ENCODE results near the gene SRRM5. TPM values are rescaled to one million over a fixed set of nuclear protein-coding genes. Genes with fewer than 3 reads are reported as not detected.

SRRM5 gene
- polyA plus RNA-seq, 1 of the 3 experiments (the other 2 are of a cell fraction): 0.15 TPM

DNA sequence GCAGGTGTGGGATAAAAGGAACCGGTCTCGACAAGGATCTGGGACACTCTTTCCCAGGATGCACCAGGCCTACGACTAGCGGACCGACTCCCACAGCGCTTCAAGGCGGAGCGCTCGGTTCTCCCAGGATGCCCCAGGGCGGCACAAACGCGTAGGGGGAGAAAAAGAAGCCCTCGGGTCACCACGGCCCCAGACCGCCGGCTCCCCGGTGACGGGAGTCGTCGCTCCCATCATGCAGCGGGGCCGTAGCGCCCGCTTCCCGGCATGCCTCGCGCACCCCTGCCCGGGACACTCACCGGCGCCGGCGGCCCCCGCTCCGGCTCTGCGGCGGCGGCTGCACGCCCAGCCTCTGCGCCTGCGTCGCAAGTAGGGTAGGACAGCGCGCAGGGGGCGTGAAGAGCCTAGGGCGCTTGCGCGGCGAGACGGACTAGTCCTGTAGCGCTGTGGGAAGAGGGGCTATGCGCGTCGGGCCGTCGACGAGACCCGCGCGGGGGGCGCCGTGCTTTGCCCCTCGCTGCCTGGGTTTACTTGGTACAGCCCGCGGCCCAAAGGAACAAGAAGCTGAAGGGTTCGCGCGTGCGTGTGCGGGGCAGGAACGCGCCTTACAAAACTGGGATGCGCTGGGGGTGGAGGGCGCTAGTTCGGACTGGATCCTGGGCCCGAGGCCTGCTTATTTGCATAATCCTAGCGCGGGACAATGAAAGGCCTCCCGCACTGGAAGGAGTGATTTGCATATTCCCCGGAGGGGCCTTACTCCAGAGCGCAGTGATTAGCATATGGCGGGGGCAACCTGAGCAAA, 7.6 kb downstream of the SRRM5 start, which contains the start of gene ZNF428:
TSS of gene ZNF428 (minus strand) at position 368 of the 799 bp plus-strand sequence. CDS start 5,325 bp downstream, outside the sequence.
- H3K9me2 ChIP-seq: no peaks in the 10 kb centered on the region
- no peaks in the 10 kb centered on the region for H3K27me3 ChIP-seq (ENCODE audit: insufficient read depth)
- peaks cover 7 to 12% of the 10 kb centered on the region in 2 experiments; a peak in 2 of 4 replicates for H3K4me1 ChIP-seq (ENCODE audit: control insufficient read depth in 1 of 2, insufficient read depth in 2 of 2, low read depth in 1 of 2, low read length in 1 of 2)
- H3K27ac ChIP-seq (ENCODE audit: low read depth in 2 of 2, low read length in 1 of 2): peak within 1 kb of the TSS; percentile 74 to 98
- peak within 1 kb of the TSS; percentile 87 for H3K4me2 ChIP-seq
- H3K9me3 ChIP-seq: no peaks in the 10 kb centered on the region
- TF ChIP-seq POLR2AphosphoS5 (IDR thresholded peaks at IDR 0.05; ENCODE audit: low read depth, low read length): peak; percentile 14; the same call in 1 of the 2 replicates
- TF ChIP-seq EP300 (IDR thresholded peaks at IDR 0.05; ENCODE audit: borderline replicate concordance in 1 of 2, low read depth in 1 of 2, low read length in 1 of 2): peak in 1 of 2 experiments; percentile 9; a peak in 1 of 4 replicates
- no peak for TF ChIP-seq USF2 (IDR thresholded peaks at IDR 0.05; ENCODE audit: borderline replicate concordance, low read depth, low read length)
- no peak for TF ChIP-seq RFX5 (IDR thresholded peaks at IDR 0.05; ENCODE audit: low read length)
- TF ChIP-seq GATA2 (CRISPR knock-in tag; IDR thresholded peaks at IDR 0.05): no peak
- TF ChIP-seq, protein P1, sequence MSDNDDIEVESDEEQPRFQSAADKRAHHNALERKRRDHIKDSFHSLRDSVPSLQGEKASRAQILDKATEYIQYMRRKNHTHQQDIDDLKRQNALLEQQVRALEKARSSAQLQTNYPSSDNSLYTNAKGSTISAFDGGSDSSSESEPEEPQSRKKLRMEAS (IDR thresholded peaks at IDR 0.05; ENCODE audit: low read depth): peak; percentile 73
- peak; percentile 90 for TF ChIP-seq NRF1 (IDR thresholded peaks at IDR 0.05; ENCODE audit: low read depth, low read length)
- 0 out of 2 replicates have a peak, but pooled peaks have one; percentile 2 for TF ChIP-seq MXI1 (IDR thresholded peaks at IDR 0.05; ENCODE audit: low read depth, low read length)
- no peak for TF ChIP-seq FOSL2 (IDR thresholded peaks at IDR 0.05; ENCODE audit: borderline replicate concordance, low read depth)
- no peaks in the 10 kb centered on the region for H4K20me1 ChIP-seq (ENCODE audit: insufficient read depth)
- CTCF ChIA-PET: interaction anchor here (2.5 kb wide), 1 partner anchor 64 kb away, joined by 7 read pairs; no protein-coding TSS in a partner anchor
- peak; percentile 95 for DNase-seq
- H3K79me2 ChIP-seq (ENCODE audit: insufficient read depth): peaks cover 46% of the 10 kb centered on the region
- H3K4me3 ChIP-seq (ENCODE audit: low read depth in 2 of 2, low read length in 1 of 2): peak within 1 kb of the TSS; percentile 68 to 72
- WGBS (ENCODE audit: low lambda C conversion rate): 2% methylated on average over 46 of the region's 81 CpGs
- peaks cover 4% of the 10 kb centered on the region for H3F3A ChIP-seq (replicated peaks; ENCODE audit: insufficient read depth)
- H2AFZ ChIP-seq (ENCODE audit: low read depth): peak within 1 kb of the TSS; percentile 88
- peak within 1 kb of the TSS; percentile 86 for H3K9ac ChIP-seq
- POLR2A ChIA-PET: interaction anchor here (0.6 to 1.1 kb wide), 2 partner anchors 8 to 49 kb away, joined by 3 to 5 read pairs; no protein-coding TSS in a partner anchor
- peaks cover 0 to under 1% of the 10 kb centered on the region in 2 experiments for H3K36me3 ChIP-seq (replicated peaks in 1 of 2; ENCODE audit: control insufficient read depth in 1 of 2, insufficient read depth in 2 of 2, low read length in 1 of 2)

DNA sequence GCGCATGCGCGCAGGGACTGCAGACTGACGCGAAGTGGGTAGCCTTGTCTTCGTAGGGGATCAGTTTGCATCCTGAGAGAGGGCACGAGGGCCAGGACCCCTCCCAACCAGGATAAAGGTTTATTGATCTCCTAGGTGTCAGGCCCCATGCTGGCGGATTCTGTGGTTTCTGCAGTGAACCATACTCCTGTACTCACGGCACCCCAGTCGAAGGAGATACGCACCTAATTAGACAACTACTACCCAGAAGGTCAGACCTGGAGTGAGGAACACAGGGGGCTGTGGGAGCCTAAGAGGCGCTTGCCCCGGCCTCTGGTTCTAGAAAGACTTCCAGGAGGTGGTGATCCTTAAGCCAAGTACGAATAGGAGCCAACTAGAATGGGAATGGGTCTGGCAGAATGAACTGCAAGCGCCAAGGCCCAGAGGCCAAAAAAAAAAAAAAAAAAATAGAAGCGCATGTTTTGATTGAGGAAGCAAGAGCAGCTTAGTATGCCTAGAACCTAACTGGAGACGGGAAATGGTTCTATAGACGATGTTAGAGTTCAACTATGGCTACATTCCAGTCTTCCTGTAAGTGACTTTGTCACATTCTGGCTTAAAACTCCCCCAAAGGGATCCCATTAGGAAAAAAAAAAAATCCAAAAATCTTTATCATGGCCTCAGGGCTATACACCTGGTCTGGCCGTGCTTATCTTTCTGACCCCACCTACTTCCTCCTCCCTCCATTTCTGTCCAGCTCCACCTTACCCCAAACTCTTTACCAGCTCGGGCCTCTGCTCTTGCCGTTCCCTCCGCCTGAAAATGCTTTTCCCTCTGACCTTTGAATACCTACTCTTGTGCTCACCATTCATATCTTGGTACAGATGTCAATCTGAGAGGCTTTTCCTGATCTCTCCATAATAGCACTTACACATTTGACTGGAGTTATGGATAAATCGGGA, 8.4 kb downstream of the SRRM5 start:
- CTCF ChIA-PET: interaction anchor here (0.6 to 2.5 kb wide), 2 partner anchors 65 to 1154 kb away, joined by 3 to 7 read pairs; no protein-coding TSS in a partner anchor
- Histone ChIP-seq H3K4me2 (peak overlapping the region; percentile 87), H3K79me2 (ENCODE audit: insufficient read depth) (peaks cover 38% of the 10 kb centered on the region)

More for the DNA sequence above, 8.4 kb downstream of the SRRM5 start:
- no peaks in the 10 kb centered on the region for H3K27me3 ChIP-seq (ENCODE audit: insufficient read depth)
- no peaks in the 10 kb centered on the region for H3K9me3 ChIP-seq
- H3F3A ChIP-seq (replicated peaks; ENCODE audit: insufficient read depth): peaks cover 4% of the 10 kb centered on the region
- peaks cover 0 to 3% of the 10 kb centered on the region in 2 experiments for H3K36me3 ChIP-seq (replicated peaks in 1 of 2; ENCODE audit: control insufficient read depth in 1 of 2, insufficient read depth in 2 of 2, low read length in 1 of 2)
- H3K27ac ChIP-seq (ENCODE audit: low read depth in 2 of 2, low read length in 1 of 2): peak overlapping the region; percentile 74 to 98
- WGBS (ENCODE audit: low lambda C conversion rate): 60% methylated on average over 23 of the region's 23 CpGs
- peaks cover 7 to 12% of the 10 kb centered on the region in 2 experiments; a peak in 2 of 4 replicates for H3K4me1 ChIP-seq (ENCODE audit: control insufficient read depth in 1 of 2, insufficient read depth in 2 of 2, low read depth in 1 of 2, low read length in 1 of 2)
- H2AFZ ChIP-seq (ENCODE audit: low read depth): peak overlapping the region; percentile 88; the same call in 1 of the 2 replicates
- POLR2A ChIA-PET: interaction anchor here (1.1 kb wide), 1 partner anchor 48 kb away, joined by 5 read pairs; no protein-coding TSS in a partner anchor
- no peaks in the 10 kb centered on the region for H4K20me1 ChIP-seq (ENCODE audit: insufficient read depth)
- H3K4me3 ChIP-seq (ENCODE audit: low read depth in 2 of 2, low read length in 1 of 2): peak overlapping the region; percentile 68 to 72
- no peaks in the 10 kb centered on the region for H3K9me2 ChIP-seq
- no peak for TF ChIP-seq RXRA (IDR thresholded peaks at IDR 0.05; ENCODE audit: borderline replicate concordance, low read depth)
- TF ChIP-seq NFIC (IDR thresholded peaks at IDR 0.05; ENCODE audit: borderline replicate concordance): no peak
- TF ChIP-seq SIN3A (IDR thresholded peaks at IDR 0.05; ENCODE audit: borderline replicate concordance, low read depth, low read length): no peak
- no peak for TF ChIP-seq FOXM1 (IDR thresholded peaks at IDR 0.05; ENCODE audit: low read depth)
- no peak for DNase-seq
- H3K9ac ChIP-seq: peak overlapping the region; percentile 86
